Kidney (tissue), 14 donors: ENCODE data around the gene DUSP9. TPM values are rescaled to one million over a fixed set of nuclear protein-coding genes. Genes with fewer than 3 reads are reported as not detected.

Experiments
- DNase-seq, 5 donors: peaks; one replicate each; pipeline ENCODE4 v3.0.0-alpha.2; 2013 to 2020
- FAIRE-seq: peaks from 2 replicates; lab custom pipeline; 2012; peaks lifted over from hg19 to GRCh38; lab: Jason Lieb, UNC
- H3K27ac ChIP-seq, 2 donors: one replicate each; pipeline ENCODE4 v1.7.0; 2013; ENCODE audit warnings: low read depth in 2 of 2, low read length in 2 of 2, inconsistent platforms in 1 of 2
- H3K27me3 ChIP-seq: one replicate; pipeline ENCODE4 v1.7.1; 2013; ENCODE audit warnings: low read length, inconsistent platforms; ENCODE audit not compliant: control insufficient read depth, insufficient read depth
- H3K36me3 ChIP-seq, 3 donors: one replicate each; pipeline versions ENCODE4 v1.7.0 to v1.7.1; 2013; ENCODE audit warnings: low read length in 3 of 3, control low read depth in 1 of 3, inconsistent platforms in 1 of 3; ENCODE audit not compliant: insufficient read depth in 3 of 3, control insufficient read depth in 2 of 3
- H3K4me1 ChIP-seq, 3 donors: one replicate each; pipeline versions ENCODE4 v1.7.0 to v1.7.1; 2013; ENCODE audit warnings: low read length in 3 of 3, inconsistent platforms in 1 of 3, low read depth in 1 of 3; ENCODE audit not compliant: control insufficient read depth in 2 of 3, insufficient read depth in 2 of 3
- H3K4me3 ChIP-seq, 3 donors: one replicate each; pipeline versions ENCODE4 v1.7.0 to v1.8.1; 2013; ENCODE audit warnings: low read length in 3 of 3, control low read depth in 1 of 3, inconsistent platforms in 1 of 3
- H3K9ac ChIP-seq, 3 donors: one replicate each; pipeline versions ENCODE4 v1.7.0 to v1.7.1; 2013; ENCODE audit warnings: low read length in 3 of 3, control low read depth in 1 of 3, inconsistent platforms in 1 of 3
- H3K9me3 ChIP-seq, 3 donors: one replicate each; pipeline versions ENCODE4 v1.7.0 to v1.7.1; 2013; ENCODE audit warnings: low read length in 3 of 3, control low read depth in 1 of 3, inconsistent platforms in 1 of 3; ENCODE audit not compliant: control insufficient read depth in 2 of 3, insufficient read depth in 1 of 3
- CTCF ChIP-seq: IDR thresholded peaks from 3 replicates; pipeline ENCODE4 v1.5.1; 2012; ENCODE audit warnings: mild to moderate bottlenecking, moderate library complexity, borderline replicate concordance; ENCODE audit not compliant: insufficient read depth; ENCODE audit errors: extremely low read depth
- intact Hi-C: fragments of 100-400 bp; cut with DNase I; formaldehyde crosslinking; loops from one replicate; pipeline ENCODE4 v1.11.1; 2022
- polyA plus RNA-seq: library from polyadenylated mRNA; stranded (reverse); fragments of 350-450 nt; fragmentation: Illumina TruSeq; extraction: RNeasy Lipid Tissue Mini Kit (QIAGEN cat#74804); gene quantifications from one replicate; pipeline ENCODE4 v1.2.3, GENCODE V29; 2014; ENCODE audit warnings: low read depth, low replicate concordance; ENCODE audit not compliant: insufficient read depth
- total RNA-seq: library from RNA; stranded (reverse); fragmentation: NEBNext Ultra II Directional; extraction: Animal tissue kit (Norgen Biotek cat#: 25700); gene quantifications from one replicate; pipeline ENCODE4 v1.2.1, GENCODE V29; 2021
- donor health status: control.
- donor health status: control.
- donor health status: control.
- donor health status: control.
- donor health status: control.
- donor health status: DM: yes; HTN: yes; CAD: no.
- donor health status: Normal renal cell carcinoma (clear cell type).

DUSP9 gene
- total and polyA plus RNA-seq, 2 donors from 2014 or later, result 4.7 to 81.4 TPM

DNA sequence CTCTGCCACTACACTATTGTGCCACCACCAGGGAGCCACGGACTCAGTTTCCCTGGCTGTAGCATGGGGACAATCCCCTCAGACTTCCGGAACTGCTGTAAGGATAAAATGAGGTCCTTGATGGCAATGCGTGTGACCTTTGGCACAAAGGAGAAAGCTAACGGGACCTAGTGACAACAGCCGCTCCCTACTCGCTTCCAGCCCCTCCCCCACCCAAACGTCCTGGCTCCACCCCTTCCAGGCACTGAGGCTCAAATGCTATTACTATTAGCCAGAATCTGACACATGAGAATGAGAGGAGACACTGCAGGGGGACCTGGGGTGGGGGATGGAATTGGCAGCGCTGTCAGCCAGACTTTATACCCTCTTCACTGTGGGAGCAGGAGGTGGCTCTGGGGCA lies 5.4 kb upstream of the DUSP9 start:
- no peak for TF ChIP-seq CTCF
- H3K9me3 ChIP-seq, result no peaks in the 10 kb centered on the region
- no peak overlapping the region for H3K27ac ChIP-seq
- peaks cover 0 to 7% (median 0%) of the 10 kb centered on the region in 3 donors for H3K4me1 ChIP-seq
- FAIRE-seq, result no peak
- no peak overlapping the region for H3K4me3 ChIP-seq
- H3K36me3 ChIP-seq, result no peaks in the 10 kb centered on the region
- peak in 2 of 5 donors; percentile 10 to 61 for DNase-seq
- H3K27me3 ChIP-seq, result peaks cover 3% of the 10 kb centered on the region
- intact Hi-C loops, result no loop called here
- no peak overlapping the region for H3K9ac ChIP-seq

DNA sequence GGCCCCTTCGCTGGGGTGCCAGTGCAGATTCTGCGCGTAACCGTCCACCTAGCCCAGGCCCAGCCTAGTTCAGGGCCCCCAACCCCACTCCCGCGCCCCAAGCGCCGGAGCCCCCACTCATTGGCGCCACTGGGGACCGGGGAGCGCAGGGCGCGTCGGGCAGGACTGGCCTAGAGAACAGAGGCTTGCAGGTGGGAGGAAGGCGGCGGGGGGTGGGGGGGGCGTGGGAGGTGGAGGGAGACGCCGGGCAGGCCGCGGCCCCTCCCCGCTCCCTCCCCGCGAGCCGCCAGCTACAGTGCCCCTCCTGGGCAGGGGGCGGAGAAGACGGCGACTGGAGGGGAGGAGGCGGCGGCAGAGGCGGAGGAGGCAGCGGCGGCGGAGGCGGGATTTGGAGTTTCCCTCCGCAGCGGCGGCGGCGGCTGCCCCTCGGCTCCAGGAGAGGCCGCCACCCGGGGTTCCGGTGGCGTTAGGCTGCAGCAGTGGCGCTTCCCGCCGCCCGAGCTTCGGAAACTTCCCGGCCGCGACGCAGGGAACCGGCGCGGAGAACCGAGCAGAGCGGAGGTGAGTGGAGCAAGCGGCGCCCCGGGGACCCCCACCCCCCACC lies 4.8 kb upstream of the DUSP9 start:
- no peaks in the 10 kb centered on the region for H3K36me3 ChIP-seq
- no peaks in the 10 kb centered on the region for H3K9me3 ChIP-seq
- H3K4me3 ChIP-seq, result no peak overlapping the region
- DNase-seq (peak in 3 of 5 donors; percentile 58 to 70 (median 65)), FAIRE-seq (no peak)
- peaks cover 3% of the 10 kb centered on the region for H3K27me3 ChIP-seq
- H3K27ac ChIP-seq, result no peak overlapping the region
- no peak overlapping the region for H3K9ac ChIP-seq
- H3K4me1 ChIP-seq, result peaks cover 0 to 8% (median 0%) of the 10 kb centered on the region in 3 donors
- no peak for TF ChIP-seq CTCF
- intact Hi-C loops, result no loop called here

DNA sequence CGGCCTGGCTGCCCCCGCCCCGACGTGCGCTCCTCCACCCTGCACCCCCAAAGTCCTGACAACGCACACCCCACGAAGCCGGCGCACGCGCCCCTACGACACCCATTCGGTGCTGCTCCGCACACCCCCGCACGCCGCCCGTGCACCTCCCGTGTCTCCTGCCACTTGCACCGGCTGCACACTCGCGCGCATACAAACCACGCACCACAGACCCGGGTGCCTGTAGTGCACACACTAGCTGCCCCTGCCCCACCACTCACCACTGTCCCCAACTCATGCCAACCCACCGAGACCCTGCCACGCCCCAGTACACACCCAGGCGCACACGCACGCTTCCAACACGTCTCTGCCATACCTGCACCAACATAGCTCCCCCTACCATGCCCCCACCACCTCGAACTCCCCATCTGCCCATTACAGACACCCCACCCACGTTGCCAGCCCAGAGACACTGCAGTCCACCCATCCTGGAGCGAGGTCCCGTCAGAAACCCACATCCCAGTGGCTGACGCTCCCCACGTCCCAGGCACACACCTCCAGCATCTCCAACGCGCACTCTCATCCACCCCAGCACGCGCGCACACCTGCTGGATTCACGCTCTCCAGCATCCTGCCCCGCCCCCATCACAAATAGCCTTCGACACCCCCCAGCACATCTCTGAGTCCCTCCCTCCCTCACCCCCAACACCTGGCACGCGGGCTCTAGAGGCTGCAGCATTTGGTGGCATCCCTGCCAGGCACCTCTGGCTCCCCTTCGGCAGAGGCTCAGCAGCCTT lies 4.2 kb upstream of the DUSP9 start:
- H3K27me3 ChIP-seq, result peaks cover 3% of the 10 kb centered on the region
- H3K27ac ChIP-seq, result peak overlapping the region; percentile 22 to 53
- no peak for FAIRE-seq
- intact Hi-C loops, result no loop called here
- no peak for TF ChIP-seq CTCF
- peak in 2 of 5 donors; percentile 10 to 55 for DNase-seq
- H3K36me3 ChIP-seq, result no peaks in the 10 kb centered on the region
- no peak overlapping the region for H3K9ac ChIP-seq
- peaks cover 0 to 8% (median 0%) of the 10 kb centered on the region in 3 donors for H3K4me1 ChIP-seq
- H3K4me3 ChIP-seq, result peak overlapping the region in 2 of 3 donors; percentile 16 to 37
- no peaks in the 10 kb centered on the region for H3K9me3 ChIP-seq
